ENCODE results near the gene CLDN15.

CLDN15 gene

GRCh38 chr7:101198476-101198875 lies 39.1 kb downstream of the CLDN15 start:
- TF ChIP-seq CTCF (IDR thresholded peaks at IDR 0.05; ENCODE audit: control insufficient read depth, insufficient read depth, low read depth, low read length, missing control alignments) = no peak
- H3K4me3 ChIP-seq (ENCODE audit: control insufficient read depth, low read depth, low read length) = no peak overlapping the region
- DNase-seq (ENCODE audit: low read depth) = no peak

GRCh38 chr7:101197991-101198390 lies 39.6 kb downstream of the CLDN15 start:
- no peak for DNase-seq (ENCODE audit: low read depth)
- no peak overlapping the region for H3K4me3 ChIP-seq (ENCODE audit: control insufficient read depth, low read depth, low read length)
- TF ChIP-seq CTCF (IDR thresholded peaks at IDR 0.05; ENCODE audit: control insufficient read depth, insufficient read depth, low read depth, low read length, missing control alignments) = no peak

- DNase-seq (ENCODE audit: low read depth) = no peak
- TF ChIP-seq CTCF (IDR thresholded peaks at IDR 0.05; ENCODE audit: control insufficient read depth, insufficient read depth, low read depth, low read length, missing control alignments) = no peak
- no peak overlapping the region for H3K4me3 ChIP-seq (ENCODE audit: control insufficient read depth, low read depth, low read length)
Observed at GRCh38 chr7:101195884-101196283, 41.7 kb downstream of the CLDN15 start.

- no peak overlapping the region for H3K4me3 ChIP-seq (ENCODE audit: control insufficient read depth, low read depth, low read length)
- TF ChIP-seq CTCF (IDR thresholded peaks at IDR 0.05; ENCODE audit: control insufficient read depth, insufficient read depth, low read depth, low read length, missing control alignments) = no peak
- no peak for DNase-seq (ENCODE audit: low read depth)
Observed at GRCh38 chr7:101189109-101189508, 48.5 kb downstream of the CLDN15 start.

- H3K4me3 ChIP-seq (ENCODE audit: control insufficient read depth, low read depth, low read length) = no peak overlapping the region
- no peak for TF ChIP-seq CTCF (IDR thresholded peaks at IDR 0.05; ENCODE audit: control insufficient read depth, insufficient read depth, low read depth, low read length, missing control alignments)
- no peak for DNase-seq (ENCODE audit: low read depth)
Observed at GRCh38 chr7:101186844-101187428, 50.7 kb downstream of the CLDN15 start.

- TF ChIP-seq CTCF (IDR thresholded peaks at IDR 0.05; ENCODE audit: control insufficient read depth, insufficient read depth, low read depth, low read length, missing control alignments) = no peak
- no peak for DNase-seq (ENCODE audit: low read depth)
- no peak overlapping the region for H3K4me3 ChIP-seq (ENCODE audit: control insufficient read depth, low read depth, low read length)
Observed at GRCh38 chr7:101186194-101186593, 51.4 kb downstream of the CLDN15 start.

All from AG09309 (cell line).